ENCODE results near the gene LTB.
"Not testable (repeated sequence)": the region's sequence is repeated elsewhere in the genome, so short reads cannot be mapped to it uniquely, and the experiment has no call there.

LTB gene

GRCh38 chr6:31551371-31551770 lies 30.9 kb downstream of the LTB start:
- not testable (repeated sequence) for DNase-seq (ENCODE audit: low read depth in 2 of 2)

- DNase-seq (ENCODE audit: low read depth in 2 of 2) = no peak
These were observed 33.7 kb downstream of the LTB start for GRCh38 chr6:31548544-31548873.

- DNase-seq (ENCODE audit: low read depth in 2 of 2) = no peak
These were observed 34.3 kb downstream of the LTB start for GRCh38 chr6:31547727-31548543.

GRCh38 chr6:31546958-31547726 lies 35.1 kb downstream of the LTB start, which contains the start of gene NFKBIL1:
NFKBIL1 (plus strand) TSS chr6:31547608; CDS start chr6:31547695, 87 bp downstream.
- peak; percentile 85 to 91 for DNase-seq (ENCODE audit: low read depth in 2 of 2)

- DNase-seq (ENCODE audit: low read depth in 2 of 2) = peak; percentile 83 to 91
These were observed 35.8 kb downstream of the LTB start, which contains the start of gene ATP6V1G2 for GRCh38 chr6:31546339-31546957. ATP6V1G2 (minus strand) TSS chr6:31546608; CDS start chr6:31546559, 49 bp downstream.

GRCh38 chr6:31545291-31545690 lies 36.9 kb downstream of the LTB start:
- no peak for DNase-seq (ENCODE audit: low read depth in 2 of 2)

- no peak for DNase-seq (ENCODE audit: low read depth in 2 of 2)
These were observed 37.5 kb downstream of the LTB start for GRCh38 chr6:31544676-31545075.

- no peak for DNase-seq (ENCODE audit: low read depth in 2 of 2)
These were observed 38.6 kb downstream of the LTB start for GRCh38 chr6:31543639-31544038.

GRCh38 chr6:31541658-31542521 lies 40.3 kb downstream of the LTB start, which contains the start of gene DDX39B:
DDX39B (minus strand) TSS chr6:31542003; CDS start chr6:31540532, 1,471 bp downstream.
- DNase-seq (ENCODE audit: low read depth in 2 of 2) = peak; percentile 85 to 90

GRCh38 chr6:31541059-31541657 lies 41.1 kb downstream of the LTB start:
- peak in 1 of 2 donors; percentile 51 for DNase-seq (ENCODE audit: low read depth in 2 of 2)

- no peak for DNase-seq (ENCODE audit: low read depth in 2 of 2)
These were observed 41.6 kb downstream of the LTB start for GRCh38 chr6:31540640-31541039.

GRCh38 chr6:31538805-31539400 lies 43.3 kb downstream of the LTB start:
- DNase-seq (ENCODE audit: low read depth in 2 of 2) = no peak

- DNase-seq (ENCODE audit: low read depth in 2 of 2) = no peak
These were observed 46.5 kb downstream of the LTB start for GRCh38 chr6:31535538-31536324.

GRCh38 chr6:31534521-31535040 lies 47.6 kb downstream of the LTB start:
- DNase-seq (ENCODE audit: low read depth in 2 of 2) = no peak

GRCh38 chr6:31534011-31534410 lies 48.2 kb downstream of the LTB start:
- DNase-seq (ENCODE audit: low read depth in 2 of 2) = no peak

- no peak for DNase-seq (ENCODE audit: low read depth in 2 of 2)
These were observed 48.8 kb downstream of the LTB start for GRCh38 chr6:31533455-31533841.

GRCh38 chr6:31532644-31533454 lies 49.4 kb downstream of the LTB start:
- DNase-seq (ENCODE audit: low read depth in 2 of 2) = no peak

GRCh38 chr6:31531771-31532643 lies 50.2 kb downstream of the LTB start:
- no peak for DNase-seq (ENCODE audit: low read depth in 2 of 2)
